RWPE2 (cell line): ENCODE measurements around the gene TTLL9.

Experiments
- ATAC-seq: fragments of 200-7000 bp; cut with Tn5 transposase; 3 replicates; pipeline ENCODE4 v1.9.1; 2021; ENCODE audit warnings: low read depth
- DNase-seq: peaks from one replicate; pipeline ENCODE4 v3.0.0-alpha.2; 2020; ENCODE audit warnings: low spot score
- H3K27ac ChIP-seq: fragments of 450-650 bp; 2 replicates; pipeline ENCODE4 v1.5.1; 2017; ENCODE audit warnings: mild to moderate bottlenecking; ENCODE audit not compliant: poor library complexity, severe bottlenecking
- H3K27me3 ChIP-seq: fragments of 250-450 bp; sonication (Bioruptor Pico); 2 replicates; pipeline ENCODE4 v1.5.1; 2021; ENCODE audit warnings: mild to moderate bottlenecking, moderate library complexity; ENCODE audit not compliant: insufficient read depth, poor library complexity, severe bottlenecking
- H3K36me3 ChIP-seq: fragments of 250-450 bp; sonication (Bioruptor Pico); 2 replicates; pipeline ENCODE4 v1.5.1; 2020; ENCODE audit warnings: low read depth, mild to moderate bottlenecking, moderate library complexity
- H3K4me1 ChIP-seq: fragments of 250-450 bp; sonication (Bioruptor Pico); 2 replicates; pipeline ENCODE4 v1.5.1; 2021; ENCODE audit warnings: mild to moderate bottlenecking, moderate library complexity; ENCODE audit not compliant: insufficient read depth, poor library complexity, severe bottlenecking
- H3K4me3 ChIP-seq: fragments of 250-450 bp; sonication (Bioruptor Pico); 2 replicates; pipeline ENCODE4 v1.5.1; 2021; ENCODE audit warnings: mild to moderate bottlenecking, moderate library complexity; ENCODE audit not compliant: severe bottlenecking
- H3K9me3 ChIP-seq: fragments of 250-450 bp; sonication (Bioruptor Pico); 2 replicates; pipeline ENCODE4 v1.5.1; 2021; ENCODE audit warnings: mild to moderate bottlenecking, moderate library complexity; ENCODE audit not compliant: severe bottlenecking
- TF ChIP-seq, protein P1 (sequence below): fragments of 450-650 bp; IDR thresholded peaks from one replicate; pipeline ENCODE4 v1.5.1; 2017; ENCODE audit warnings: mild to moderate bottlenecking, moderate library complexity; ENCODE audit not compliant: poor library complexity, severe bottlenecking

Gene TTLL9

DNA sequence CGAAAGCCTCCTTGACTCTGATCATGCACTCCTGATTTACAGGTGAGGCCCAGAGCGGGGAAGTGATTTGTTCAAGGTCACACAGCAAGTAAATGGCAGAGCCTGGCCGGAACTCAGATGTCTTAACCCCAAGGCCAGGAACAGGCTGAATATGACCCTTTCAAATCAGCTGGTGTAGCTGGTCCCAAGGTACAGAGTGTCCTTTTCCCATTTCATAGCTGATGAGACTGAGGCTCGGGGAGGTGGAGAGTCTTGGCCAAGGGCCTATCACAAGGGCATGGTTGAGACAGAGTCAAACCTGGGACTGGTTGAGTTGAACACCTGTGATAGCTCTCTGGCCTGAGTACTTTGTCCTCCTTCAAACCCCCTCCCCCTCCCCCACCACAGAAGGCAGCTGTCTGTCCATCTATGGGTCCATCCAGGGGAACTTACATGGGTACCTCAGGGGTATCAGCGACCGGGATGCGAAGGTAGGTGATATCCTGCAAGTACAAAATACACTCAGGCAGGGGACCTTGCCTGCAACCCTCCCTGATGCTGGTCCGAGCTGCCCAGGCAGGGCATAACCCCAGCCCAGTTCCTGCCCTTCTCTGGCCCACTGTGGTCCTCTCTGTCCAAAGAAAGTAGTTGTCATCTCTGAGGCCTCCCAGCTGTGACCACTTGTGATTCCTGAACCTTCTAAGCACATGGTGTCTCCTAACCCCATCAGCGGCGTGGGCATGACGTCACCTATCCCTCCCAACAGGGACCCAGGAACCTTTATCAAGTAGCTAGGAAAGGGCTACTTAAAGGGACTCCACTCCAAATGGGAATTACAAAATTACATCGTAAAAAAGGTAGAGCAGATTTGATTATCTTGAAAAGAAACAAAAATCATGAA lies 5.7 kb upstream of the TTLL9 start:
- ATAC-seq (no peak), DNase-seq (peak; percentile 79)
- Histone ChIP-seq H3K4me1 (no peaks in the 10 kb centered on the region), H3K9me3 (no peaks in the 10 kb centered on the region), H3K27ac (no peak overlapping the region), H3K4me3 (no peak overlapping the region), H3K36me3 (no peaks in the 10 kb centered on the region), H3K27me3 (peaks cover 35% of the 10 kb centered on the region)
- TF ChIP-seq, protein P1, sequence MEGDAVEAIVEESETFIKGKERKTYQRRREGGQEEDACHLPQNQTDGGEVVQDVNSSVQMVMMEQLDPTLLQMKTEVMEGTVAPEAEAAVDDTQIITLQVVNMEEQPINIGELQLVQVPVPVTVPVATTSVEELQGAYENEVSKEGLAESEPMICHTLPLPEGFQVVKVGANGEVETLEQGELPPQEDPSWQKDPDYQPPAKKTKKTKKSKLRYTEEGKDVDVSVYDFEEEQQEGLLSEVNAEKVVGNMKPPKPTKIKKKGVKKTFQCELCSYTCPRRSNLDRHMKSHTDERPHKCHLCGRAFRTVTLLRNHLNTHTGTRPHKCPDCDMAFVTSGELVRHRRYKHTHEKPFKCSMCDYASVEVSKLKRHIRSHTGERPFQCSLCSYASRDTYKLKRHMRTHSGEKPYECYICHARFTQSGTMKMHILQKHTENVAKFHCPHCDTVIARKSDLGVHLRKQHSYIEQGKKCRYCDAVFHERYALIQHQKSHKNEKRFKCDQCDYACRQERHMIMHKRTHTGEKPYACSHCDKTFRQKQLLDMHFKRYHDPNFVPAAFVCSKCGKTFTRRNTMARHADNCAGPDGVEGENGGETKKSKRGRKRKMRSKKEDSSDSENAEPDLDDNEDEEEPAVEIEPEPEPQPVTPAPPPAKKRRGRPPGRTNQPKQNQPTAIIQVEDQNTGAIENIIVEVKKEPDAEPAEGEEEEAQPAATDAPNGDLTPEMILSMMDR, result no peak

DNA sequence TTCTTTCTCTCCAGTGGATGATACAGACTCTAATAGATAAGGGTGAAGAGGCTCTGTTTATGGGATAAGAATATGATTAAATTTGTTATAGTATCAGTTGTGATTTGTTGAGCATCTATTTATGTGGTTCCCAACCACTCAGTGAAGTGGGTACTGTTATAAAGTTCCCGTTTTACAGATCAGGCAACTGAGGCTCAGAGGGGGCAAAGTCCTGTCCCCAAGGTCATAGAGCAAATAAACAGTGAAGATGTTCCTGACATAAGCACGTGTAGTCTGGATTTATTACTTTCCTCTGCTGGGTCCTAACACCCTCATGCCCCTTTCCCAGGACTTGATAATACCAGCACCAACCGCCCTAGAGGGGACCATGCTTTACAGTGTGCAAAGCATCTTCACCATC lies 4.2 kb upstream of the TTLL9 start:
- ATAC-seq (no peak), DNase-seq (no peak)
- Histone ChIP-seq H3K36me3 (no peaks in the 10 kb centered on the region), H3K4me1 (no peaks in the 10 kb centered on the region), H3K27ac (no peak overlapping the region), H3K9me3 (no peaks in the 10 kb centered on the region), H3K4me3 (no peak overlapping the region), H3K27me3 (peaks cover 33% of the 10 kb centered on the region)
- TF ChIP-seq, protein P1, result no peak

DNA sequence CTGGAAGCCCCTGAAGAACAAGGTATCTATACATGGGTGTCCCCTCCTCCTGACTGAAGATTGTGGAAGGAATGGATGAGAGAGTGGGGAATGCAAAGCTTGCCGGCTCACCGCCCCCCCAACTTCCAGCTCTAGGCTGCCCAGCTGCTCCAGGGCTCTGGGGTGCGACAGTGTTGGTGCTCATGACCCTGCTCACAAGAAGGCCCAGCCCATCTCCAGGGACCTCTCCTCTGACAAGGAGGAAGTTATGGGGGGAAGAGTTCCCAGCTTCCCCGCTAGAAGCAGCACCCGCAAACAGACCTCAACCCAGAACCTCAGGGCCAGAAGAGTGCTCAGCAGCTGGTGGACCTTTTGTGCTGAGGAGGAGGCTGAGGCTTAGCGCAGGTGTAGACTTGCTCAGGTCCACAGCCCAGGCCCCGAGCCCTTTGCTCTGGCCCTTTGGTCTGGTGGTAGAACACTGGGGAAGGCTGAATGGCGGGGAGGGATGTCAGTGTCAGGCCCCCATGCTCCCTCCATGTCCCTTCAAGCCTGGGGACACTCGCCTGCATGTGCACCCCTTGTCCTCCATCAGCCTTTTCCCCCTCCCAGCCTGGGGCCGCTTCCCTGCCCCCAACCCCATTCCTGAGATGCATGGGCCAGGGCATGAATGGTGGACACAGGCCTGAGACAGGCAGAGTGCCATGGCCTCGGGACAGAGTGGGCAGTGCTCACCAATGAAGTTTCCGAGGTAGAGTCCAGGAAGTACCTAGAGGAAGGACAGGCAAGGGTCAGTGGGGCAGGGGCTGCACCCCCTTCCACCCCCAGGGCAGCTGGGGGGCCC lies 1.4 kb upstream of the TTLL9 start:
- ATAC-seq (no peak), DNase-seq (no peak)
- no peaks in the 10 kb centered on the region for H3K9me3 ChIP-seq
- TF ChIP-seq, protein P1, result no peak
- H3K27ac ChIP-seq, result no peak overlapping the region
- peak overlapping the region; percentile 36 for H3K4me3 ChIP-seq
- no peaks in the 10 kb centered on the region for H3K36me3 ChIP-seq
- H3K27me3 ChIP-seq, result peaks cover 40% of the 10 kb centered on the region
- no peaks in the 10 kb centered on the region for H3K4me1 ChIP-seq

DNA sequence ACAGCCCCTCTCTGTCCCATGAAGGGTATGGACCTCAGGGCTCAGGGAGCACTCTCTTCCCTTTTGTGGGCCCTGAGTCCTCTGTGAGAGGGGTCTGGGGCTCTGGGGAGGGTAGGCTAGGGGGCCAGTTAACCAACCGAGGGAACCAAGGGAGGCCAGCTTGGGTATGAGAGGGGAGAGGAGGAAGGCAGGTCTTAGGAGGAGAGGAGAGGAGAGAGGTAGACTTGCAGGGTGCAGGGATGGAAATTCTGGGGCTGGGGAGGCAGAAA lies 827 bp upstream of the TTLL9 start:
- peaks cover 40% of the 10 kb centered on the region for H3K27me3 ChIP-seq
- no peak overlapping the region for H3K27ac ChIP-seq
- no peaks in the 10 kb centered on the region for H3K36me3 ChIP-seq
- no peak for DNase-seq
- peak overlapping the region; percentile 36 for H3K4me3 ChIP-seq
- H3K9me3 ChIP-seq, result no peaks in the 10 kb centered on the region
- H3K4me1 ChIP-seq, result no peaks in the 10 kb centered on the region
- ATAC-seq, result no peak
- TF ChIP-seq, protein P1, result no peak
